Measurements from ENCODE around the gene MRPL54.

- TF ChIP-seq CTCF (IDR thresholded peaks at IDR 0.05) = no peak
- TF ChIP-seq POLR2A (IDR thresholded peaks at IDR 0.05) = no peak
- TF ChIP-seq POLR2AphosphoS5 (IDR thresholded peaks at IDR 0.05) = no peak
- TF ChIP-seq EP300 (IDR thresholded peaks at IDR 0.05) = no peak
These were observed 13.5 kb upstream of the MRPL54 start for GRCh38 chr19:3748965-3749364.
